NCI-H226 (cell line): Measurements from ENCODE around the gene ZC3H12C.
A peak's percentile ranks its signal among the peaks of the same experiment; 100 is the strongest.
"Not testable (repeated sequence)": the region's sequence is repeated elsewhere in the genome, so short reads cannot be mapped to it uniquely, and the experiment has no call there.

Experiments
- DNase-seq: peaks from one replicate; pipeline ENCODE4 v3.0.0-alpha.2; 2015

ZC3H12C gene

GRCh38 chr11:110186456-110186855 lies 93.3 kb downstream of the ZC3H12C start:
- DNase-seq = no peak

- DNase-seq = no peak
These were observed 93.7 kb downstream of the ZC3H12C start for GRCh38 chr11:110186867-110187266.

- no peak for DNase-seq
These were observed 94.5 kb downstream of the ZC3H12C start for GRCh38 chr11:110187731-110188130.

- DNase-seq = no peak
These were observed 97.7 kb downstream of the ZC3H12C start for GRCh38 chr11:110190885-110191284.

- DNase-seq = not testable (repeated sequence)
These were observed 99.6 kb downstream of the ZC3H12C start for GRCh38 chr11:110192604-110193282.

GRCh38 chr11:110194211-110194766 lies 101.1 kb downstream of the ZC3H12C start:
- DNase-seq = peak; percentile 94

- DNase-seq = peak; percentile 91
These were observed 103.1 kb downstream of the ZC3H12C start for GRCh38 chr11:110196241-110196754.

- no peak for DNase-seq
These were observed 103.8 kb downstream of the ZC3H12C start for GRCh38 chr11:110196884-110197420.

GRCh38 chr11:110198031-110198729 lies 105.0 kb downstream of the ZC3H12C start:
- DNase-seq = peak; percentile 22

GRCh38 chr11:110199184-110199981 lies 106.2 kb downstream of the ZC3H12C start:
- DNase-seq = peak; percentile 38

- DNase-seq = peak; percentile 81
These were observed 107.0 kb downstream of the ZC3H12C start for GRCh38 chr11:110200241-110200640.

GRCh38 chr11:110200836-110201235 lies 107.6 kb downstream of the ZC3H12C start:
- DNase-seq = no peak

- no peak for DNase-seq
These were observed 113.9 kb downstream of the ZC3H12C start for GRCh38 chr11:110207123-110207522.

GRCh38 chr11:110208678-110209312 lies 115.6 kb downstream of the ZC3H12C start:
- DNase-seq = peak; percentile 23

GRCh38 chr11:110209313-110209694 lies 116.1 kb downstream of the ZC3H12C start:
- DNase-seq = not testable (repeated sequence)

- DNase-seq = no peak
These were observed 124.2 kb downstream of the ZC3H12C start for GRCh38 chr11:110217223-110217877.

- DNase-seq = no peak
These were observed 124.7 kb downstream of the ZC3H12C start for GRCh38 chr11:110217936-110218335.

GRCh38 chr11:110219006-110219785 lies 126.0 kb downstream of the ZC3H12C start:
- DNase-seq = peak; percentile 26
